BLaER1 treated with 17β-estradiol and CSF1 and Interleukin-3, amounts not matched to agents 10 nM and 100 nM (cell line): ENCODE measurements around the gene TMCC3.

Source experiments
- H3K27ac ChIP-seq, 11 experiments: shearing (Covaris generic); formaldehyde crosslinking; 2 replicates each; pipeline ENCODE4 v1.8.1; 2022
- H3K27me3 ChIP-seq, 11 experiments: shearing (Covaris generic); formaldehyde crosslinking; 2 replicates each; pipeline ENCODE4 v1.8.1; 2022
- H3K36me3 ChIP-seq, 11 experiments: shearing (Covaris generic); formaldehyde crosslinking; 2 replicates each; pipeline ENCODE4 v1.8.1; 2022
- H3K4me1 ChIP-seq, 10 experiments: shearing (Covaris generic); formaldehyde crosslinking; 2 replicates each; pipeline ENCODE4 v1.8.1; 2022
- H3K4me2 ChIP-seq, 11 experiments: shearing (Covaris generic); formaldehyde crosslinking; 2 replicates each; pipeline ENCODE4 v1.8.1; 2022
- H3K4me3 ChIP-seq, 10 experiments: shearing (Covaris generic); formaldehyde crosslinking; 2 replicates each; pipeline ENCODE4 v1.8.1; 2022
- H3K9ac ChIP-seq, 11 experiments: shearing (Covaris generic); formaldehyde crosslinking; 2 replicates each; pipeline ENCODE4 v1.8.1; 2022
- H3K9me3 ChIP-seq, 11 experiments: shearing (Covaris generic); formaldehyde crosslinking; replicated peaks in 1 of 11; 2 replicates each; pipeline ENCODE4 v1.8.1; 2022
- H4K20me1 ChIP-seq, 11 experiments: shearing (Covaris generic); formaldehyde crosslinking; 2 replicates each; pipeline ENCODE4 v1.8.1; 2022
- Cebpa-rat ChIP-seq, 11 experiments: shearing (Covaris generic); IDR thresholded peaks; 2 replicates each; pipeline ENCODE4 v1.8.1; 2022

Gene TMCC3

GRCh38 chr12:94585626-94586025, 64.7 kb downstream of the TMCC3 start:
- H3K27ac ChIP-seq: no peak overlapping the region
- TF ChIP-seq Cebpa-rat (IDR thresholded peaks at IDR 0.05): no peak

DNA sequence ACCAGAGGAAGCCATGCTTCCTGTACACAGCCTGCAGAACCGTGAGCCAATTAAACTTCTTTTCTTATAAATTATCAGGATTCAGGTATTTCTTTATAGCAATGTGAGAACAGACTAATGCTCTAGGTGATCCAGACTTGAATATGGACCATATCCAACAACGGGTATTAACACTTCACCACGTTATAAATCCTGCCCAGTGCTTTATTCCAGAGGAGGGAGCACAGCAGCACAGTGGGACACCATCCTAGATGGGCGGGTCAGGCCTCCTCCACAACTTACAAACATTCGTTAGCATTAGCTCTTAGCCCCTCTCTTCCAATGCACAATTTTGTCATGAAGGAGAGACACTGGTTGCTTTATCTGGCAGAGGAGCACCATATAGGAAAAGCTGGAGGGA, 66.0 kb downstream of the TMCC3 start:
- Histone ChIP-seq H3K36me3 (0 out of 22 replicates have a peak, but pooled peaks cover 0 to 6% (median 0%) of the 10 kb centered on the region in 11 experiments), H3K27me3 (no peaks in the 10 kb centered on the region), H3K4me2 (peak overlapping the region in 2 of 11 experiments; percentile 57 to 64; a peak in 1 of 22 replicates), H3K4me3 (no peak overlapping the region), H3K27ac (no peak overlapping the region), H3K4me1 (peaks cover 0 to 36% (median 27%) of the 10 kb centered on the region in 10 experiments; a peak in 16 of 20 replicates), H4K20me1 (no peaks in the 10 kb centered on the region), H3K9me3 (peaks cover 0 to 6% (median 0%) of the 10 kb centered on the region in 11 experiments; a peak in 1 of 22 replicates), H3K9ac (no peak overlapping the region)
- no peak for TF ChIP-seq Cebpa-rat (IDR thresholded peaks at IDR 0.05)

More at GRCh38 chr12:94585626-94586025, 64.7 kb downstream of the TMCC3 start:
- Histone ChIP-seq H3K4me3 (no peak overlapping the region), H3K27me3 (no peaks in the 10 kb centered on the region), H3K36me3 (0 out of 22 replicates have a peak, but pooled peaks cover 0 to 6% (median 0%) of the 10 kb centered on the region in 11 experiments), H3K4me2 (peak overlapping the region in 9 of 11 experiments; percentile 38 to 76 (median 67); a peak in 18 of 22 replicates), H3K9ac (no peak overlapping the region), H3K4me1 (peaks cover 0 to 42% (median 35%) of the 10 kb centered on the region in 10 experiments; a peak in 16 of 20 replicates), H3K9me3 (peaks cover 0 to 6% (median 0%) of the 10 kb centered on the region in 11 experiments; a peak in 1 of 22 replicates), H4K20me1 (no peaks in the 10 kb centered on the region)

- Histone ChIP-seq H3K36me3 (0 out of 22 replicates have a peak, but pooled peaks cover 0 to 6% (median 0%) of the 10 kb centered on the region in 11 experiments), H3K4me1 (peaks cover 0 to 30% (median 24%) of the 10 kb centered on the region in 10 experiments; a peak in 16 of 20 replicates), H3K27ac (no peak overlapping the region), H3K9me3 (peaks cover 0 to 6% (median 0%) of the 10 kb centered on the region in 11 experiments; a peak in 1 of 22 replicates), H4K20me1 (no peaks in the 10 kb centered on the region), H3K4me2 (no peak overlapping the region), H3K9ac (no peak overlapping the region), H3K27me3 (no peaks in the 10 kb centered on the region), H3K4me3 (no peak overlapping the region)
- no peak for TF ChIP-seq Cebpa-rat (IDR thresholded peaks at IDR 0.05)
Measured at GRCh38 chr12:94582591-94582990, 67.8 kb downstream of the TMCC3 start.

DNA sequence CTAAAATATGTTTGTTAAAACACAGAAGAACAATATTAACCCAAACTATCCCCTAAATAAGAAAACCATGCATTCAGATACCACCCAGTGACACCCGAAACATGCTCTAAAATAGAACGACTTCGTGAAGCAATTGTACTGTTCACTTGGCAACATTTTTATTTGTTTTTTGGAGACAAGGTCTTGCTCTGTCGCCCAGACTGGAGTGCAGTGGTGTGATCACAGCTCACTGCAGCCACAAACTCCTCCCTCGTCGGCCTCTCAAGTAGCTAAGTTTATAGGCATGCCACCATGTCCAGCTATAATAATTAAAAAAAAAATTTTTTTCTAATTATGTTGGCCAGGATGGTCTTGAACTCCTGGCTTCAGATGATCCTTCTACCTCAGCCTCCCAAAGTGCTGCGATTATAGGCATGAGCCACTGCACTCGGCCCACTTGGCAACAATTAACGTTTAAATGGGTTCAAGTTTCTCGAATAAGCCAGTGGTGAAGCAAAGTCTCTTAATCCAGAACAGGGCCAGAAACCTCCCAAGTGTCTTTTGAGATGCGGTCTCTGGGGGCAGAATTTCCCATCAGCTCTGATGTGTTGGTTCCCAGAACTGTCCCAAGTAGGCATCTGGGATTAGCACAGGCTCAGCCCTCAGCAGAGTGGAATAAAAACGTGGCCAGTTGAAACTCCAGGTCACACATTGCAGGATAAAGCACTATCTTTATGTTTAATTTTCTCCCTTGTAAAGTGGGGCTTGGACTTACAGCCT, 74.5 kb downstream of the TMCC3 start:
- H3K9ac ChIP-seq: no peak overlapping the region
- H3K4me2 ChIP-seq: peak overlapping the region in 3 of 11 experiments; percentile 11 to 23 (median 16); a peak in 3 of 22 replicates
- H4K20me1 ChIP-seq: no peaks in the 10 kb centered on the region
- peaks cover 0 to 7% (median 0%) of the 10 kb centered on the region in 11 experiments; a peak in 1 of 22 replicates for H3K36me3 ChIP-seq
- no peak overlapping the region for H3K27ac ChIP-seq
- no peak for TF ChIP-seq Cebpa-rat (IDR thresholded peaks at IDR 0.05)
- peaks cover 0 to 14% (median 0%) of the 10 kb centered on the region in 11 experiments; a peak in 4 of 22 replicates for H3K9me3 ChIP-seq
- H3K4me3 ChIP-seq: no peak overlapping the region
- H3K27me3 ChIP-seq: no peaks in the 10 kb centered on the region
- peaks cover 0 to 16% (median 7%) of the 10 kb centered on the region in 10 experiments; a peak in 11 of 20 replicates for H3K4me1 ChIP-seq

- Histone ChIP-seq H3K9me3 (peaks cover 0 to 14% (median 0%) of the 10 kb centered on the region in 11 experiments; a peak in 4 of 22 replicates), H3K4me1 (peaks cover 0 to 16% (median 7%) of the 10 kb centered on the region in 10 experiments; a peak in 14 of 20 replicates), H4K20me1 (no peaks in the 10 kb centered on the region), H3K27me3 (no peaks in the 10 kb centered on the region), H3K27ac (no peak overlapping the region), H3K9ac (no peak overlapping the region), H3K4me2 (peak overlapping the region in 1 of 11 experiments; percentile 16; a peak in 1 of 22 replicates), H3K4me3 (no peak overlapping the region), H3K36me3 (peaks cover 0 to 7% (median 0%) of the 10 kb centered on the region in 11 experiments; a peak in 1 of 22 replicates)
- TF ChIP-seq Cebpa-rat (IDR thresholded peaks at IDR 0.05): no peak
Measured at GRCh38 chr12:94575024-94575423, 75.3 kb downstream of the TMCC3 start.

DNA sequence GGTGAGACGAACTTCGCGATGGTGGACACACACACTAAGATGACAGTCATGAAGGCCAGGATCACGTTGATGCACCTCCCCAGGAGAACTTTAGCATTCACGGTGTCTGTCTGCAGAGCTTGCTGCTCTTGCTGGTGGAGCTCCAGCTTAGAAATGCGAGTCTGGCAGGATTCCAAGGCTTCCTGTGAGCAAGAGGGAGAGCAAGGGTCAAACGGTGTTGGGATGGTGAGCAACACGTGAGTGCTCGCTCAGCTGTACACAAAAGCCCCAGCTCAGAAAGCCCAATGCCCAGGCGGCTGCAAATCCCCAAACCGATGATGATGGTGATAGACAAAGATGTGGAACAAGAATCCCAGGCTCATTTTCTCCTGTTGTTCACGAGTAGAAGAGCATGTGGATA, 78.8 kb downstream of the TMCC3 start:
- H3K4me1 ChIP-seq: peaks cover 0 to 21% (median 10%) of the 10 kb centered on the region in 10 experiments; a peak in 15 of 20 replicates
- H3K9me3 ChIP-seq: peaks cover 0 to 14% (median 0%) of the 10 kb centered on the region in 11 experiments; a peak in 4 of 22 replicates
- peaks cover 0 to 7% (median 0%) of the 10 kb centered on the region in 11 experiments; a peak in 1 of 22 replicates for H3K36me3 ChIP-seq
- no peak overlapping the region for H3K27ac ChIP-seq
- peak overlapping the region in 6 of 11 experiments; percentile 12 to 52 (median 20); a peak in 8 of 22 replicates for H3K4me2 ChIP-seq
- H4K20me1 ChIP-seq: no peaks in the 10 kb centered on the region
- TF ChIP-seq Cebpa-rat (IDR thresholded peaks at IDR 0.05): no peak
- no peaks in the 10 kb centered on the region for H3K27me3 ChIP-seq
- H3K4me3 ChIP-seq: no peak overlapping the region
- H3K9ac ChIP-seq: no peak overlapping the region

GRCh38 chr12:94570161-94570560, 80.2 kb downstream of the TMCC3 start:
- H3K4me3 ChIP-seq: no peak overlapping the region
- peaks cover 0 to 7% (median 0%) of the 10 kb centered on the region in 11 experiments; a peak in 1 of 22 replicates for H3K36me3 ChIP-seq
- H3K4me1 ChIP-seq: peaks cover 0 to 35% (median 24%) of the 10 kb centered on the region in 10 experiments; a peak in 16 of 20 replicates
- no peaks in the 10 kb centered on the region for H4K20me1 ChIP-seq
- no peak overlapping the region for H3K9ac ChIP-seq
- TF ChIP-seq Cebpa-rat (IDR thresholded peaks at IDR 0.05): no peak
- peak overlapping the region in 2 of 11 experiments; percentile 0 to 16; a peak in 2 of 22 replicates for H3K4me2 ChIP-seq
- H3K27ac ChIP-seq: no peak overlapping the region
- no peaks in the 10 kb centered on the region for H3K27me3 ChIP-seq
- peaks cover 0 to 14% (median 0%) of the 10 kb centered on the region in 11 experiments; a peak in 4 of 22 replicates for H3K9me3 ChIP-seq

- H4K20me1 ChIP-seq: no peaks in the 10 kb centered on the region
- peaks cover 0 to 3% (median 0%) of the 10 kb centered on the region in 11 experiments; a peak in 3 of 22 replicates for H3K9me3 ChIP-seq
- peaks cover 0 to 52% (median 43%) of the 10 kb centered on the region in 10 experiments; a peak in 16 of 20 replicates for H3K4me1 ChIP-seq
- no peaks in the 10 kb centered on the region for H3K27me3 ChIP-seq
- H3K27ac ChIP-seq: no peak overlapping the region
- peaks cover 0 to 3% (median 0%) of the 10 kb centered on the region in 11 experiments; a peak in 1 of 22 replicates for H3K36me3 ChIP-seq
- H3K9ac ChIP-seq: no peak overlapping the region
- H3K4me3 ChIP-seq: no peak overlapping the region
- H3K4me2 ChIP-seq: no peak overlapping the region
- no peak for TF ChIP-seq Cebpa-rat (IDR thresholded peaks at IDR 0.05)
Measured at GRCh38 chr12:94567761-94568160, 82.6 kb downstream of the TMCC3 start.

DNA sequence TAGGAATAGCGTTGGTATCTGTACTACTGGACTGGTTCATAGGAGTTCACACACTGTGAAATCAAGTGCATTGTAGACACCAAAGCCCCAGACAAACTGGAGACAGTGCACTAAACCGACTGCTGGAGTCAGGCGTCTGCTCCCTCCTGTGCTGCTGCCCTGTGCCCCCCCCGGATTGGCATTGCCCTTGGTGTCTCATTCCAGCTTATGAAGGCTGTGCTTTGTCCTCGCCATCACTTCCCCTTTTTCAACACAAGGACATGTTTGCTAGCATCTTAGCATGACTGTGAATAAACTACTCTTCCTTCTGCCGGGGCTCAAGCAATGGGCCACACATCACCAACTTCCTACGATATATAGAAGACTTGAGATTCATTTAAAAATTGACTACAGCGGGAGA, 84.0 kb downstream of the TMCC3 start:
- Histone ChIP-seq H4K20me1 (no peaks in the 10 kb centered on the region), H3K4me1 (peaks cover 9 to 60% (median 51%) of the 10 kb centered on the region in 10 experiments; a peak in 18 of 20 replicates), H3K27ac (no peak overlapping the region), H3K9me3 (no peaks in the 10 kb centered on the region), H3K9ac (no peak overlapping the region), H3K36me3 (no peaks in the 10 kb centered on the region; a peak in 1 of 22 replicates), H3K27me3 (peaks cover 0 to 3% (median 0%) of the 10 kb centered on the region in 11 experiments; a peak in 1 of 22 replicates), H3K4me3 (no peak overlapping the region), H3K4me2 (peak overlapping the region in 9 of 11 experiments; percentile 13 to 60 (median 48); a peak in 14 of 22 replicates)
- no peak for TF ChIP-seq Cebpa-rat (IDR thresholded peaks at IDR 0.05)
